Amniotic epithelial cell (primary cell): ENCODE measurements around the gene ZDHHC21.

Source experiments
- DNase-seq: peaks from one replicate; pipeline ENCODE4 v3.0.0-alpha.2; 2010; ENCODE audit warnings: low read depth

ZDHHC21 gene

GRCh38 chr9:14693251-14693861 lies at the start of gene ZDHHC21:
TSS of gene ZDHHC21 (minus strand) at chr9:14693432. CDS start at chr9:14674340, 19,092 bp downstream.
- peak; percentile 46 for DNase-seq

GRCh38 chr9:14741369-14741768 lies 48.1 kb upstream of the ZDHHC21 start:
- DNase-seq: no peak

- DNase-seq: no peak
Measured at GRCh38 chr9:14733133-14733532, 39.9 kb upstream of the ZDHHC21 start.

GRCh38 chr9:14731294-14731981 lies 38.2 kb upstream of the ZDHHC21 start:
- no peak for DNase-seq

- no peak for DNase-seq
Measured at GRCh38 chr9:14730461-14730898, 37.2 kb upstream of the ZDHHC21 start.

GRCh38 chr9:14723301-14723700 lies 30.1 kb upstream of the ZDHHC21 start:
- DNase-seq: no peak

- no peak for DNase-seq
Measured at GRCh38 chr9:14722391-14723035, 29.3 kb upstream of the ZDHHC21 start, which contains the start of gene CER1. TSS of gene CER1 (minus strand) at chr9:14722733. CDS start at chr9:14722672, 61 bp downstream.

GRCh38 chr9:14719231-14719923 lies 26.1 kb upstream of the ZDHHC21 start:
- DNase-seq: no peak

GRCh38 chr9:14715102-14715501 lies 21.9 kb upstream of the ZDHHC21 start:
- peak; percentile 12 for DNase-seq

- no peak for DNase-seq
Measured at GRCh38 chr9:14713187-14713767, 20.0 kb upstream of the ZDHHC21 start.

- DNase-seq: peak; percentile 60
Measured at GRCh38 chr9:14710804-14711203, 17.6 kb upstream of the ZDHHC21 start.

GRCh38 chr9:14706530-14707140 lies 13.4 kb upstream of the ZDHHC21 start:
- DNase-seq: no peak

GRCh38 chr9:14705079-14705478 lies 11.8 kb upstream of the ZDHHC21 start:
- DNase-seq: no peak

GRCh38 chr9:14704281-14704680 lies 11.0 kb upstream of the ZDHHC21 start:
- DNase-seq: no peak

- no peak for DNase-seq
Measured at GRCh38 chr9:14702200-14702720, 9.0 kb upstream of the ZDHHC21 start.

- peak; percentile 11 for DNase-seq
Measured at GRCh38 chr9:14692470-14693250, 572 bp downstream of the ZDHHC21 start.

- no peak for DNase-seq
Measured at GRCh38 chr9:14690948-14691730, 2.1 kb downstream of the ZDHHC21 start.

- peak; percentile 33 for DNase-seq
Measured at GRCh38 chr9:14687042-14687719, 6.1 kb downstream of the ZDHHC21 start.

- DNase-seq: no peak
Measured at GRCh38 chr9:14686168-14686567, 7.1 kb downstream of the ZDHHC21 start.
